Body of pancreas (tissue), 4 donors: ENCODE data around the gene LAP3.

Experiments
- POLR2A ChIP-seq, 3 donors: fragments of 450-650 bp; IDR thresholded peaks; one replicate each; pipeline ENCODE4 v1.6.1; 2016; ENCODE audit warnings: antibody characterized with exemption in 3 of 3, mild to moderate bottlenecking in 2 of 3
- TF ChIP-seq, protein P1 (sequence below), 7 experiments: fragments of 450-650 bp in 4 of 7; fragments of 200-600 bp in 3 of 7; sonication (generic) in 3 of 7; IDR thresholded peaks; one replicate each; pipeline ENCODE4 v1.5.1; 2016 to 2019; ENCODE audit warnings: antibody characterized with exemption in 7 of 7

GRCh38 chr4:17550549-17550948, 26.4 kb upstream of the LAP3 start:
- TF ChIP-seq, protein P1, sequence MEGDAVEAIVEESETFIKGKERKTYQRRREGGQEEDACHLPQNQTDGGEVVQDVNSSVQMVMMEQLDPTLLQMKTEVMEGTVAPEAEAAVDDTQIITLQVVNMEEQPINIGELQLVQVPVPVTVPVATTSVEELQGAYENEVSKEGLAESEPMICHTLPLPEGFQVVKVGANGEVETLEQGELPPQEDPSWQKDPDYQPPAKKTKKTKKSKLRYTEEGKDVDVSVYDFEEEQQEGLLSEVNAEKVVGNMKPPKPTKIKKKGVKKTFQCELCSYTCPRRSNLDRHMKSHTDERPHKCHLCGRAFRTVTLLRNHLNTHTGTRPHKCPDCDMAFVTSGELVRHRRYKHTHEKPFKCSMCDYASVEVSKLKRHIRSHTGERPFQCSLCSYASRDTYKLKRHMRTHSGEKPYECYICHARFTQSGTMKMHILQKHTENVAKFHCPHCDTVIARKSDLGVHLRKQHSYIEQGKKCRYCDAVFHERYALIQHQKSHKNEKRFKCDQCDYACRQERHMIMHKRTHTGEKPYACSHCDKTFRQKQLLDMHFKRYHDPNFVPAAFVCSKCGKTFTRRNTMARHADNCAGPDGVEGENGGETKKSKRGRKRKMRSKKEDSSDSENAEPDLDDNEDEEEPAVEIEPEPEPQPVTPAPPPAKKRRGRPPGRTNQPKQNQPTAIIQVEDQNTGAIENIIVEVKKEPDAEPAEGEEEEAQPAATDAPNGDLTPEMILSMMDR (IDR thresholded peaks at IDR 0.05), result no peak
- no peak for TF ChIP-seq POLR2A (IDR thresholded peaks at IDR 0.05)
